ENCODE results near the gene CUEDC2. TPM values are rescaled to one million over a fixed set of nuclear protein-coding genes. Genes with fewer than 3 reads are reported as not detected.

The CUEDC2 gene
- total RNA-seq, 1 donor from 2014 or later, result 81.3 TPM

DNA sequence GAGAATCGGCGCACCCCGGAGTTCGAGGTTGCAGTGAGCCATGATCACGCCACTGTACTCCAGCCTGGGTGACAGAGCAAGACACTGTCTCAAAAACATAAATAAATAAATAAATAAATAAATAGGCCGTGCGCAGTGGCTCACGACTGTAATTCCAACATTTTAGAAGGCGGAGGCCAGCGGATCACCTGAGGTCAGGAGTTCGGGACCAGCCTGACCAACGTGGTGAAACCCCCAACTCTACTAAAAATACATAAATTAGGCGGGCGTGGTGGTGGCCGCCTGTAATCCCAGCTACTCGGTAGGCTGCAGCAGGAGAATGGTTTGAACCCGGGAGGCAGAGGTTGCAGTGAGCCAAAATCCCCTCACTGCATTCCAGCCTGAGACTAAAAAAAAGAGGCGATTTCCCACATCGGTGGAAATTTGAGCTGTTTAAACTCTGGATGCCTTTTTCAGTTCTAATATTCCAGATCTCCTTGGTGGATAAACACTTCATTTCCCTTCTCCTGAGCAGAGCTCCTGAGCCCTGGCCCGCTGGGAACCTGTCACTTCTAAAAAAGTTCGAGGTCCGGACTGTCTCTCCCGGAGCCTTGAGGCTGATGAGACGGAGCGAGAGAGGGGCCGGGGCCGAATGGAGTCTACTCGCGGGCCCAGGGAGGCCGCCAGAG, 38.8 kb downstream of the CUEDC2 start:
- Mint-ChIP-seq H3K27me3 (ENCODE audit: unreplicated experiment) (peaks cover 14% of the 10 kb centered on the region), H3K9me3 (ENCODE audit: unreplicated experiment) (no peaks in the 10 kb centered on the region), H3K27ac (ENCODE audit: unreplicated experiment) (peak overlapping the region; percentile 95), H3K4me3 (ENCODE audit: unreplicated experiment) (peak overlapping the region; percentile 87), H3K4me1 (ENCODE audit: unreplicated experiment) (peaks cover 28% of the 10 kb centered on the region), H3K36me3 (ENCODE audit: unreplicated experiment) (peaks cover 2% of the 10 kb centered on the region)
- DNase-seq (ENCODE audit: extremely low spot score, unreplicated experiment), result no peak
- TF ChIP-seq, protein P1, sequence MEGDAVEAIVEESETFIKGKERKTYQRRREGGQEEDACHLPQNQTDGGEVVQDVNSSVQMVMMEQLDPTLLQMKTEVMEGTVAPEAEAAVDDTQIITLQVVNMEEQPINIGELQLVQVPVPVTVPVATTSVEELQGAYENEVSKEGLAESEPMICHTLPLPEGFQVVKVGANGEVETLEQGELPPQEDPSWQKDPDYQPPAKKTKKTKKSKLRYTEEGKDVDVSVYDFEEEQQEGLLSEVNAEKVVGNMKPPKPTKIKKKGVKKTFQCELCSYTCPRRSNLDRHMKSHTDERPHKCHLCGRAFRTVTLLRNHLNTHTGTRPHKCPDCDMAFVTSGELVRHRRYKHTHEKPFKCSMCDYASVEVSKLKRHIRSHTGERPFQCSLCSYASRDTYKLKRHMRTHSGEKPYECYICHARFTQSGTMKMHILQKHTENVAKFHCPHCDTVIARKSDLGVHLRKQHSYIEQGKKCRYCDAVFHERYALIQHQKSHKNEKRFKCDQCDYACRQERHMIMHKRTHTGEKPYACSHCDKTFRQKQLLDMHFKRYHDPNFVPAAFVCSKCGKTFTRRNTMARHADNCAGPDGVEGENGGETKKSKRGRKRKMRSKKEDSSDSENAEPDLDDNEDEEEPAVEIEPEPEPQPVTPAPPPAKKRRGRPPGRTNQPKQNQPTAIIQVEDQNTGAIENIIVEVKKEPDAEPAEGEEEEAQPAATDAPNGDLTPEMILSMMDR (IDR thresholded peaks at IDR 0.05), result peak; percentile 97

DNA sequence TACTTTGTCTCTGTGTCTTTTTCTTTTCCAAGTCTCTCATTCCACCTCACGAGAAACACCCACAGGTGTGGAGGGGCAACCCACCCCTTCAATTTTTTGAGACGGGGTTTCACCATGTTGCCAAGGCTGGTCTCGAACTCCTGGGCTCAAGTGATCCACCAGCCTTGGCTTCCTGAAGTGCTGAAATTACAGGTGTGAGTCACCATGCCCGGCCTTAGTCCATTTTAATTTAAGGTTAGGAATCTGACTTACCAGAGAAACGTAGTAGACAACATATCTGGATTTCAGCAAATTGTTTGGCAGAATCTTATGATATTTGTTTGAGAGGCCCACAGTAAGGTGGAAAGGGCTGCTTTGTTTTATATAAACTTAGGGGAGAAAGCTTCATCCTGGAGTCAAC, 40.1 kb downstream of the CUEDC2 start:
- H3K27me3 Mint-ChIP-seq (ENCODE audit: unreplicated experiment), result peaks cover 14% of the 10 kb centered on the region
- DNase-seq (ENCODE audit: extremely low spot score, unreplicated experiment), result no peak
- peaks cover 23% of the 10 kb centered on the region for H3K4me1 Mint-ChIP-seq (ENCODE audit: unreplicated experiment)
- no peaks in the 10 kb centered on the region for H3K36me3 Mint-ChIP-seq (ENCODE audit: unreplicated experiment)
- no peak overlapping the region for H3K4me3 Mint-ChIP-seq (ENCODE audit: unreplicated experiment)
- no peaks in the 10 kb centered on the region for H3K9me3 Mint-ChIP-seq (ENCODE audit: unreplicated experiment)
- TF ChIP-seq, protein P1 (IDR thresholded peaks at IDR 0.05), result no peak
- no peak overlapping the region for H3K27ac Mint-ChIP-seq (ENCODE audit: unreplicated experiment)

DNA sequence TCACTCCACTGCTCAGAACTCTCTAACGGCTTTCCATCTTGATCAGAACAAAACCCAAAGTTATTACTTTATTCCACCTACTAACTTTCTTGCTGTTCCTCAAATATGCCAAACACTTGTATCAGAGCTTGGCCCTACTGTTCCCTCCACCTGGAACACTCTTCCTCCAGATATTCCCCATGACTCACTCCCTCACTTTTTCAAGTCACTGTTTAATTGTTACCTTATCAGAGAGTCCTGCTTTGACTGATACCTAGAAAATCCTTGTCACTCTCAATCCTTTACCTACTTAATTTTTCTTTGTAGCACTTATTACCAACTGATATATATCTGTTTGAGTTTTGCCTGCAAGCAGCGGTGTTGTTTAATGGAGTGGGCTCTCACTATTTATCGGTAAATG, 42.5 kb downstream of the CUEDC2 start:
- Mint-ChIP-seq H3K9me3 (ENCODE audit: unreplicated experiment) (no peaks in the 10 kb centered on the region), H3K36me3 (ENCODE audit: unreplicated experiment) (no peaks in the 10 kb centered on the region), H3K27ac (ENCODE audit: unreplicated experiment) (no peak overlapping the region), H3K4me3 (ENCODE audit: unreplicated experiment) (no peak overlapping the region), H3K27me3 (ENCODE audit: unreplicated experiment) (peaks cover 14% of the 10 kb centered on the region), H3K4me1 (ENCODE audit: unreplicated experiment) (peaks cover 19% of the 10 kb centered on the region)
- DNase-seq (ENCODE audit: extremely low spot score, unreplicated experiment), result no peak
- TF ChIP-seq, protein P1 (IDR thresholded peaks at IDR 0.05), result no peak

DNA sequence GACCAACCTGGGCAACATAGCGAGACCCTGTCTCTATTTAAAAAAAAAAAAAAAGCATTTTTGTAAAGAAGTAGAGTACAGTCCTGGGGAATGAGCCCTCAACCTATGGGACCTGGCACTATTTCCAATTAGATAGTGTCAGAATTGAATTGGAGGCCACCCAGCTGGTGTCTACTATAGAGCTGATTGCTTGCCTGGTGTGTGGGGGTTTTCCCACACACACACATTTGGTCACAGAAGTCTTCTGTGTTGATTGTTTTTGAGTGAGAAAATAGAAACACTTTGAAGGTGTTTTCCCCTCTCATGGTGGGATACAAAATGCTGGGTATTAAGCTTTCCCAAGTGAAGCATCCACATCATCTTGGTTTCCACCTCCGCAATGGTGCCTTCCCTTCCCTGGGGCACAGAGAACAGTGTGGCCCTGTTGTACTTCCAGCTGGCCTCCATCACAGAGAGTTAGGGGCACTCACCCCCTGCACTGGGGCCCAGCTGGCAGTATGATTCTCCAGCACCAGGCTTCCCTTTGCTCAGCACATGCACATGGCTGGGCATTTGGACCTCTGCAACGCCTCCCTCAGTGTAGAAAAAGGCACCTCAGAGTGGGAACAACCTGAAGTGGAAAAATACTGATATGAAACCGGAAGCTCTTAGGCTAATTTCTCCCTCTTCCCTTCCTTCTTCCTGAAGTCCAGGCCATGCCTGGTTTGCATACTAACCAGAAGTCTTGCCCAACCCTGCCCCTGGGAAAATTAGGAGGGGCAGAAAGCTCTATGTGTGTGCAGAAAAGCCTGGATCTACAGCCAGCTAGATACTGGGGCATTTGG, 47.6 kb downstream of the CUEDC2 start:
- H3K4me3 Mint-ChIP-seq (ENCODE audit: unreplicated experiment), result no peak overlapping the region
- no peak for DNase-seq (ENCODE audit: extremely low spot score, unreplicated experiment)
- H3K27ac Mint-ChIP-seq (ENCODE audit: unreplicated experiment), result peak overlapping the region; percentile 57
- H3K9me3 Mint-ChIP-seq (ENCODE audit: unreplicated experiment), result no peaks in the 10 kb centered on the region
- H3K36me3 Mint-ChIP-seq (ENCODE audit: unreplicated experiment), result peaks cover 20% of the 10 kb centered on the region
- peaks cover 12% of the 10 kb centered on the region for H3K4me1 Mint-ChIP-seq (ENCODE audit: unreplicated experiment)
- H3K27me3 Mint-ChIP-seq (ENCODE audit: unreplicated experiment), result peaks cover 5% of the 10 kb centered on the region
- TF ChIP-seq, protein P1 (IDR thresholded peaks at IDR 0.05), result no peak

DNA sequence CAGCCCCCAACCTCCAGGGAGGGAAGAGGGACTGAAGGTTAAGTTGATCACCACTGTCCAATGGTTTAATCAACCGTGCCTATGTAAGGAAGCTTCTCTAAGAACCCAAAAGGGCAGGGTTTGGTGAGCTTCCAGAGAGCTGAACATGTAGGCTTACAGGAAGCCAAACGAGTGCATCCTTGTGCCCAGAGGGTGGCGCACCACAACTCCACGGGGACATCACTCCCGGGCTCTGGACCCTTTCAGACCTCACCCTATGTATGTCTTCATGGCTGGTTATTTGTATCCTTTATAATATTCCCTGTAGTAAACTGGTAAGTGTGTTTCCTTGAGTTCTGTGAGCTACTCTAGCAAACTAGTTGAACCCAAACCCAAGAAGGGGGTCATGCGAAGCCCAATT, 48.3 kb downstream of the CUEDC2 start:
- Mint-ChIP-seq H3K4me3 (ENCODE audit: unreplicated experiment) (no peak overlapping the region), H3K4me1 (ENCODE audit: unreplicated experiment) (peaks cover 12% of the 10 kb centered on the region), H3K36me3 (ENCODE audit: unreplicated experiment) (peaks cover 24% of the 10 kb centered on the region), H3K27me3 (ENCODE audit: unreplicated experiment) (peaks cover 3% of the 10 kb centered on the region), H3K9me3 (ENCODE audit: unreplicated experiment) (no peaks in the 10 kb centered on the region), H3K27ac (ENCODE audit: unreplicated experiment) (no peak overlapping the region)
- DNase-seq (ENCODE audit: extremely low spot score, unreplicated experiment), result no peak
- TF ChIP-seq, protein P1 (IDR thresholded peaks at IDR 0.05), result peak; percentile 7
